Hepatocyte (in vitro differentiated cells): ENCODE measurements around the gene LY6G5B.

Source experiments
- EZH2 ChIP-seq: fragments of 200-600 bp; sonication (generic); IDR thresholded peaks from 2 replicates; pipeline ENCODE4 v1.6.1; 2016; ENCODE audit warnings: antibody characterized with exemption, mild to moderate bottlenecking, borderline replicate concordance
- TF ChIP-seq, protein P1 (sequence below): fragments of 200-600 bp; sonication (generic); IDR thresholded peaks from 2 replicates; pipeline ENCODE4 v1.5.1; 2016; ENCODE audit warnings: antibody characterized with exemption, mild to moderate bottlenecking; ENCODE audit not compliant: poor library complexity

DNA sequence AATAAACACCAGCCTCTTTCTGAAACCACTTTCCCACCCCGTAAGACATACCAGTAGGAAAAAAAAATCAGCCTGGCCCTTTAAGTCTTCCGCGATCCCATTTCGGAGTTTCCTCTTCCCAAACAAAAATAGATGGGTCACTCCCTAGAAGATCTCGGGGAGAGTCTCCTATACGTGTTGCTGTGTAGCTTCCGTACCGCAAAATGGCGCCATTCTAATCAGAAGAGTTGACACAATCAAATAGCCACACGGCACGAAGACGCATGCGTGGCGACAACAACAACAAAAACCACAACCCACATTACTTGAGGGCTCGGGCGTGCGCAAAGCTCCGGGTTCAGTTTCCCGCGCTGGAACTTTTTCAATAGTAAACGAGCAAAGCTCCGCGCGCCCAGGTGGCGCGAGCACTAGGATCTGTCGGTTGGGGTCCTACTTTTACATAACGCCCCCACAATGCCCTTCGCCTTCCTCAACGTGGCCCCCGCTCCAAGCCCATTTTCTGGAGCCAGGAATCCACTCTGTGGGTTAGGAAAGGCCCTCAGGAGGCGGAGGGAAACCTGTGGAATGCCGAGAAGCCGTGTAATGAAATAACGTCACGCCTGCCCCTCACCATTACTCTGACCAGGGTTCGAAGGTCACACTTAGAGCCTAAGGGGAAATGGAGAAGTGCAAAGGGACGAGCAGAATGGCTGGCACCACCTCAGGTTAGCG lies 4.8 kb upstream of the LY6G5B start, which contains the start of gene GPANK1:
- TF ChIP-seq, protein P1, sequence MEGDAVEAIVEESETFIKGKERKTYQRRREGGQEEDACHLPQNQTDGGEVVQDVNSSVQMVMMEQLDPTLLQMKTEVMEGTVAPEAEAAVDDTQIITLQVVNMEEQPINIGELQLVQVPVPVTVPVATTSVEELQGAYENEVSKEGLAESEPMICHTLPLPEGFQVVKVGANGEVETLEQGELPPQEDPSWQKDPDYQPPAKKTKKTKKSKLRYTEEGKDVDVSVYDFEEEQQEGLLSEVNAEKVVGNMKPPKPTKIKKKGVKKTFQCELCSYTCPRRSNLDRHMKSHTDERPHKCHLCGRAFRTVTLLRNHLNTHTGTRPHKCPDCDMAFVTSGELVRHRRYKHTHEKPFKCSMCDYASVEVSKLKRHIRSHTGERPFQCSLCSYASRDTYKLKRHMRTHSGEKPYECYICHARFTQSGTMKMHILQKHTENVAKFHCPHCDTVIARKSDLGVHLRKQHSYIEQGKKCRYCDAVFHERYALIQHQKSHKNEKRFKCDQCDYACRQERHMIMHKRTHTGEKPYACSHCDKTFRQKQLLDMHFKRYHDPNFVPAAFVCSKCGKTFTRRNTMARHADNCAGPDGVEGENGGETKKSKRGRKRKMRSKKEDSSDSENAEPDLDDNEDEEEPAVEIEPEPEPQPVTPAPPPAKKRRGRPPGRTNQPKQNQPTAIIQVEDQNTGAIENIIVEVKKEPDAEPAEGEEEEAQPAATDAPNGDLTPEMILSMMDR: no peak
- no peak for TF ChIP-seq EZH2
